Measurements from ENCODE around the gene GPHN.

GPHN gene

GRCh38 chr14:67140556-67140955 lies 632.6 kb downstream of the GPHN start:
- Histone ChIP-seq H3K27ac (ENCODE audit: low read depth, low read length, poor library complexity, severe bottlenecking) (no peak overlapping the region), H3K9ac (ENCODE audit: low read length) (no peak overlapping the region), H3F3A (ENCODE audit: insufficient read depth, low read length) (no peaks in the 10 kb centered on the region), H3K4me1 (ENCODE audit: insufficient read depth, low read length, severe bottlenecking) (no peaks in the 10 kb centered on the region), H3K9me2 (ENCODE audit: low read depth, low read length) (no peaks in the 10 kb centered on the region), H4K20me1 (ENCODE audit: insufficient read depth, low read length) (no peaks in the 10 kb centered on the region), H3K4me2 (ENCODE audit: low read length) (no peak overlapping the region), H3K36me3 (ENCODE audit: insufficient read depth, low read length) (no peaks in the 10 kb centered on the region), H3K4me3 (ENCODE audit: low read depth, low read length, poor library complexity, severe bottlenecking) (no peak overlapping the region), H3K27me3 (ENCODE audit: insufficient read depth, low read length) (no peaks in the 10 kb centered on the region), H2AFZ (ENCODE audit: low read length) (no peak overlapping the region), H3K9me3 (ENCODE audit: low read length) (no peaks in the 10 kb centered on the region), H3K79me2 (ENCODE audit: insufficient read depth, low read length) (no peaks in the 10 kb centered on the region)
- no peak for TF ChIP-seq EZH2 (IDR thresholded peaks at IDR 0.05; ENCODE audit: borderline replicate concordance, low read length)
- no peak for TF ChIP-seq CTCF (IDR thresholded peaks at IDR 0.05; ENCODE audit: low read length)

GRCh38 chr14:67141146-67141900 lies 633.4 kb downstream of the GPHN start:
- no peaks in the 10 kb centered on the region for H3K36me3 ChIP-seq (ENCODE audit: insufficient read depth, low read length)
- H4K20me1 ChIP-seq (ENCODE audit: insufficient read depth, low read length): no peaks in the 10 kb centered on the region
- no peak overlapping the region for H2AFZ ChIP-seq (ENCODE audit: low read length)
- no peak for TF ChIP-seq CTCF (IDR thresholded peaks at IDR 0.05; ENCODE audit: low read length)
- H3K9me3 ChIP-seq (ENCODE audit: low read length): no peaks in the 10 kb centered on the region
- H3K9ac ChIP-seq (ENCODE audit: low read length): no peak overlapping the region
- no peaks in the 10 kb centered on the region for H3F3A ChIP-seq (ENCODE audit: insufficient read depth, low read length)
- no peaks in the 10 kb centered on the region for H3K79me2 ChIP-seq (ENCODE audit: insufficient read depth, low read length)
- no peak overlapping the region for H3K27ac ChIP-seq (ENCODE audit: low read depth, low read length, poor library complexity, severe bottlenecking)
- H3K9me2 ChIP-seq (ENCODE audit: low read depth, low read length): no peaks in the 10 kb centered on the region
- H3K4me3 ChIP-seq (ENCODE audit: low read depth, low read length, poor library complexity, severe bottlenecking): no peak overlapping the region
- no peak overlapping the region for H3K4me2 ChIP-seq (ENCODE audit: low read length)
- H3K27me3 ChIP-seq (ENCODE audit: insufficient read depth, low read length): no peaks in the 10 kb centered on the region
- H3K4me1 ChIP-seq (ENCODE audit: insufficient read depth, low read length, severe bottlenecking): no peaks in the 10 kb centered on the region

GRCh38 chr14:67151082-67151666 lies 643.2 kb downstream of the GPHN start:
- no peaks in the 10 kb centered on the region for H3K36me3 ChIP-seq (ENCODE audit: insufficient read depth, low read length)
- no peaks in the 10 kb centered on the region for H3K9me3 ChIP-seq (ENCODE audit: low read length)
- H3K9ac ChIP-seq (ENCODE audit: low read length): no peak overlapping the region
- no peak overlapping the region for H3K4me2 ChIP-seq (ENCODE audit: low read length)
- H3K27ac ChIP-seq (ENCODE audit: low read depth, low read length, poor library complexity, severe bottlenecking): no peak overlapping the region
- H4K20me1 ChIP-seq (ENCODE audit: insufficient read depth, low read length): no peaks in the 10 kb centered on the region
- H3K27me3 ChIP-seq (ENCODE audit: insufficient read depth, low read length): no peaks in the 10 kb centered on the region
- H3K9me2 ChIP-seq (ENCODE audit: low read depth, low read length): no peaks in the 10 kb centered on the region
- H3F3A ChIP-seq (ENCODE audit: insufficient read depth, low read length): no peaks in the 10 kb centered on the region
- TF ChIP-seq EZH2 (IDR thresholded peaks at IDR 0.05; ENCODE audit: borderline replicate concordance, low read length) (no peak), CTCF (IDR thresholded peaks at IDR 0.05; ENCODE audit: low read length) (no peak)
- no peaks in the 10 kb centered on the region for H3K4me1 ChIP-seq (ENCODE audit: insufficient read depth, low read length, severe bottlenecking)
- no peak overlapping the region for H3K4me3 ChIP-seq (ENCODE audit: low read depth, low read length, poor library complexity, severe bottlenecking)
- H3K79me2 ChIP-seq (ENCODE audit: insufficient read depth, low read length): no peaks in the 10 kb centered on the region
- H2AFZ ChIP-seq (ENCODE audit: low read length): no peak overlapping the region
